Stimulated activated CD8-positive, alpha-beta memory T cell treated with anti-CD3 and anti-CD28 coated beads, Interleukin-15, amount 100 ng/mL, for 48 hours (primary cell): ENCODE data around the gene DPCD.

ENCODE experiments used
- DNase-seq, 2 donors: peaks; one replicate each; pipeline ENCODE4 v3.0.0-alpha.2; 2020; ENCODE audit warnings: low read depth in 2 of 2

The DPCD gene

GRCh38 chr10:101587725-101588653 lies at the start of gene DPCD, which contains the start of gene POLL:
DPCD (plus strand) TSS chr10:101588321; CDS start chr10:101588337, 16 bp downstream.
POLL (minus strand) TSS chr10:101588257; CDS start chr10:101587360, 897 bp downstream.
- peak; percentile 89 for DNase-seq

GRCh38 chr10:101538446-101538845 lies 49.7 kb upstream of the DPCD start:
- DNase-seq = no peak

GRCh38 chr10:101545898-101546297 lies 42.2 kb upstream of the DPCD start:
- DNase-seq = no peak

GRCh38 chr10:101550965-101551364 lies 37.2 kb upstream of the DPCD start:
- DNase-seq = no peak

GRCh38 chr10:101552442-101552841 lies 35.7 kb upstream of the DPCD start:
- no peak for DNase-seq

GRCh38 chr10:101557541-101557940 lies 30.6 kb upstream of the DPCD start:
- no peak for DNase-seq

- no peak for DNase-seq
Observed at GRCh38 chr10:101558204-101558603, 29.9 kb upstream of the DPCD start.

- DNase-seq = no peak
Observed at GRCh38 chr10:101558671-101559595, 29.2 kb upstream of the DPCD start.

GRCh38 chr10:101559596-101560297 lies 28.4 kb upstream of the DPCD start:
- no peak for DNase-seq

GRCh38 chr10:101560298-101561067 lies 27.6 kb upstream of the DPCD start:
- DNase-seq = no peak

- DNase-seq = no peak
Observed at GRCh38 chr10:101561068-101561915, 26.8 kb upstream of the DPCD start.

- no peak for DNase-seq
Observed at GRCh38 chr10:101562231-101562630, 25.9 kb upstream of the DPCD start.

GRCh38 chr10:101563007-101563406 lies 25.1 kb upstream of the DPCD start:
- DNase-seq = no peak

- DNase-seq = no peak
Observed at GRCh38 chr10:101563497-101564040, 24.6 kb upstream of the DPCD start.

GRCh38 chr10:101564490-101564991 lies 23.6 kb upstream of the DPCD start:
- DNase-seq = no peak

GRCh38 chr10:101565370-101565900 lies 22.7 kb upstream of the DPCD start:
- DNase-seq = no peak

- DNase-seq = no peak
Observed at GRCh38 chr10:101565936-101566332, 22.2 kb upstream of the DPCD start.

- no peak for DNase-seq
Observed at GRCh38 chr10:101566333-101567164, 21.6 kb upstream of the DPCD start.
